ENCODE measurements around the gene DCAF4L1. TPM values are rescaled to one million over a fixed set of nuclear protein-coding genes. Genes with fewer than 3 reads are reported as not detected.

DCAF4L1 gene
- total RNA-seq, 2 donors from 2014 or later, result under 0.01 to 0.33 TPM

GRCh38 chr4:41999321-41999720 lies 17.8 kb downstream of the DCAF4L1 start:
- ATAC-seq, result no peak
- H3K27me3 ChIP-seq, result no peaks in the 10 kb centered on the region
- H3K9me3 ChIP-seq, result no peaks in the 10 kb centered on the region
- no peak overlapping the region for H3K27ac ChIP-seq
- no peak overlapping the region for H3K4me3 ChIP-seq
- intact Hi-C loops (cut with DNase I), result no loop called here
- H3K4me1 ChIP-seq, result no peaks in the 10 kb centered on the region
- no peak for TF ChIP-seq POLR2A (IDR thresholded peaks at IDR 0.05)
- TF ChIP-seq, protein P1, sequence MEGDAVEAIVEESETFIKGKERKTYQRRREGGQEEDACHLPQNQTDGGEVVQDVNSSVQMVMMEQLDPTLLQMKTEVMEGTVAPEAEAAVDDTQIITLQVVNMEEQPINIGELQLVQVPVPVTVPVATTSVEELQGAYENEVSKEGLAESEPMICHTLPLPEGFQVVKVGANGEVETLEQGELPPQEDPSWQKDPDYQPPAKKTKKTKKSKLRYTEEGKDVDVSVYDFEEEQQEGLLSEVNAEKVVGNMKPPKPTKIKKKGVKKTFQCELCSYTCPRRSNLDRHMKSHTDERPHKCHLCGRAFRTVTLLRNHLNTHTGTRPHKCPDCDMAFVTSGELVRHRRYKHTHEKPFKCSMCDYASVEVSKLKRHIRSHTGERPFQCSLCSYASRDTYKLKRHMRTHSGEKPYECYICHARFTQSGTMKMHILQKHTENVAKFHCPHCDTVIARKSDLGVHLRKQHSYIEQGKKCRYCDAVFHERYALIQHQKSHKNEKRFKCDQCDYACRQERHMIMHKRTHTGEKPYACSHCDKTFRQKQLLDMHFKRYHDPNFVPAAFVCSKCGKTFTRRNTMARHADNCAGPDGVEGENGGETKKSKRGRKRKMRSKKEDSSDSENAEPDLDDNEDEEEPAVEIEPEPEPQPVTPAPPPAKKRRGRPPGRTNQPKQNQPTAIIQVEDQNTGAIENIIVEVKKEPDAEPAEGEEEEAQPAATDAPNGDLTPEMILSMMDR (IDR thresholded peaks at IDR 0.05), result no peak
- peaks cover 0 to 3% of the 10 kb centered on the region in 2 donors for H3K36me3 ChIP-seq (replicated peaks in 1 of 2; ENCODE audit: insufficient read depth in 1 of 2, low read depth in 2 of 2)
- no peak for DNase-seq

DNA sequence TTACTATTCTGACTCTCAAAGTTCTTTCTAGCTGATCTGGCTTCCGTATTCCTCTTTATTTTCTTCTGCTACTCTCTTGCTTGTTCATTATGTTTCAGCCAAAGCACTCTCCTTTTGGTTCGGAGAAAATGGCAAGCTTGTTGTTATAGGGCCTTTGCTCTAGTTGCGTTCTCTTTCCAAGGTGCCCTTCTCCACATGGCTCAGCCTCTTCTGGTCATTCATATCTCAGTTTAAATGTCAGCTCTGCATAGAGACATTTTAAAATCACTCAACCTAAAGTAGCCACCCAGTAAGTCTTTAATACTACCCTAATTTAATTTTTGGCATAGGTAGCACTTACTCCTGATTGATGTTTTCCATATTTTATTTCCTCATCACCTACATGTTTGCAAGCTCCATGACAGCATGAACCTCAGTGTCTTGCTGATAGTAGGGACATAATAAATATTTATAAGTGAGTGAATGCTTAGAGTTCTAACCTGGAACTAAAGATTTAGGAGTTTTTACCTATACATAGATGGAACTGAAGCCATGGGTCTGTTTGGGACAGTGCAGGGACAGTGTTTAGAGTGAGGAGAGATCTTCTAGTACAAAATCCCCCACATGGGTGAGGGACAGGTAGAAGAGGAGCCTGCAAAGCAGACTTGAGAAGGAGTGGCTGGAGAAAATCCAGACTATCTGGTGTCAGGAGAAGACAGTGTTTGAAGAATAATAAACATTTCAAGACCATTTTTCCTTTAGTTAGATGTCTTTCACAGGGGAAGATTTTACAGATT lies 26.6 kb downstream of the DCAF4L1 start:
- intact Hi-C loops (cut with DNase I), result no loop called here
- H3K9me3 ChIP-seq, result no peaks in the 10 kb centered on the region
- no peak overlapping the region for H3K27ac ChIP-seq
- H3K36me3 ChIP-seq (replicated peaks in 1 of 2; ENCODE audit: insufficient read depth in 1 of 2, low read depth in 2 of 2), result no peaks in the 10 kb centered on the region
- no peaks in the 10 kb centered on the region for H3K27me3 ChIP-seq
- WGBS, 2 donors, result 93 to 99% methylated on average over 3 of the region's 3 CpGs
- DNase-seq (no peak), ATAC-seq (no peak)
- H3K4me3 ChIP-seq, result no peak overlapping the region
- TF ChIP-seq POLR2A (IDR thresholded peaks at IDR 0.05), result no peak
- TF ChIP-seq, protein P1 (IDR thresholded peaks at IDR 0.05), result no peak
- no peaks in the 10 kb centered on the region for H3K4me1 ChIP-seq

- 87 to 96% methylated on average over 2 of the region's 2 CpGs for WGBS, 2 donors
These were observed 33.9 kb downstream of the DCAF4L1 start for GRCh38 chr4:42015438-42015837.

GRCh38 chr4:42018451-42018850 lies 36.9 kb downstream of the DCAF4L1 start:
- Histone ChIP-seq H3K9me3 (no peaks in the 10 kb centered on the region), H3K36me3 (replicated peaks in 1 of 2; ENCODE audit: insufficient read depth in 1 of 2, low read depth in 2 of 2) (peaks cover 4% of the 10 kb centered on the region in 2 donors), H3K27me3 (no peaks in the 10 kb centered on the region), H3K27ac (no peak overlapping the region), H3K4me3 (no peak overlapping the region), H3K4me1 (no peaks in the 10 kb centered on the region)
- intact Hi-C loops (cut with DNase I), result no loop called here
- ATAC-seq (no peak), DNase-seq (no peak)
- TF ChIP-seq, protein P1 (IDR thresholded peaks at IDR 0.05), result no peak
- no peak for TF ChIP-seq POLR2A (IDR thresholded peaks at IDR 0.05)
- 85 to 98% methylated on average over 2 of the region's 2 CpGs for WGBS, 2 donors

More at GRCh38 chr4:42015438-42015837, 33.9 kb downstream of the DCAF4L1 start:
- intact Hi-C loops (cut with DNase I), result no loop called here
- no peaks in the 10 kb centered on the region for H3K4me1 ChIP-seq
- no peak for DNase-seq
- no peak for ATAC-seq
- H3K27me3 ChIP-seq, result no peaks in the 10 kb centered on the region
- no peaks in the 10 kb centered on the region for H3K9me3 ChIP-seq
- TF ChIP-seq, protein P1 (IDR thresholded peaks at IDR 0.05), result no peak
- TF ChIP-seq POLR2A (IDR thresholded peaks at IDR 0.05), result no peak
- no peak overlapping the region for H3K4me3 ChIP-seq
- no peak overlapping the region for H3K27ac ChIP-seq
- no peaks in the 10 kb centered on the region for H3K36me3 ChIP-seq (replicated peaks in 1 of 2; ENCODE audit: insufficient read depth in 1 of 2, low read depth in 2 of 2)

Other genes starting within 250 kb of the DCAF4L1 start
- gene PHOX2B, start 233.0 kb upstream of the DCAF4L1 start, total RNA-seq, result not detected
- gene TMEM33, start 46.3 kb upstream of the DCAF4L1 start, total RNA-seq, result 10 to 100 TPM; 22.1 to 26.0 TPM
- 10 to 100 TPM; 43.5 to 63.3 TPM for gene SLC30A9, start 8.8 kb downstream of the DCAF4L1 start, total RNA-seq
- not detected for gene BEND4, start 170.9 kb downstream of the DCAF4L1 start, total RNA-seq

All from body of pancreas (tissue), 4 donors.